Colonic mucosa (tissue), 4 donors: Measurements from ENCODE around the gene CLCN4. TPM values are rescaled to one million over a fixed set of nuclear protein-coding genes. Genes with fewer than 3 reads are reported as not detected.

Experiments
- DNase-seq: peaks from one replicate; pipeline ENCODE4 v3.0.0-alpha.2; 2020
- H3K27ac ChIP-seq: fragments of 200-600 bp; one replicate; pipeline ENCODE4 v1.8.0; 2021
- H3K27me3 ChIP-seq: fragments of 200-600 bp; one replicate; pipeline ENCODE4 v1.8.0; 2021
- H3K36me3 ChIP-seq: fragments of 200-600 bp; one replicate; pipeline ENCODE4 v1.8.0; 2021
- H3K4me1 ChIP-seq: fragments of 200-600 bp; one replicate; pipeline ENCODE4 v1.8.0; 2021; ENCODE audit warnings: mild to moderate bottlenecking
- H3K4me3 ChIP-seq: fragments of 200-600 bp; one replicate; pipeline ENCODE4 v1.8.0; 2021
- H3K9ac ChIP-seq, 2 donors: one replicate each; pipeline ENCODE4 v1.7.0; 2013; ENCODE audit warnings: control low read depth in 2 of 2, low read depth in 2 of 2, low read length in 2 of 2
- H3K9me3 ChIP-seq: fragments of 200-600 bp; one replicate; pipeline ENCODE4 v1.8.0; 2021
- CTCF ChIP-seq: fragments of 200-600 bp; IDR thresholded peaks from one replicate; pipeline ENCODE4 v1.8.0; 2022; ENCODE audit warnings: antibody characterized with exemption, mild to moderate bottlenecking
- intact Hi-C: fragments of 100-400 bp; cut with DNase I; formaldehyde crosslinking; loops from one replicate; pipeline ENCODE4 v1.14.1; 2022
- total RNA-seq, 2 donors: library from RNA; stranded (reverse); fragmentation: NEBNext Ultra II Directional in 1 of 2; extraction: Animal tissue kit (Norgen Biotek cat#: 25700) in 1 of 2; gene quantifications; one replicate each; pipeline ENCODE4 v1.2.1, GENCODE V29; 2021
- donor health status: healthy.
- donor health status: DM: no; HTN: no; CAD: no.
- donor health status: DM: no; HTN: no; CAD: no.

The CLCN4 gene
- total RNA-seq, 2 donors from 2014 or later, result 0.62 to 1.2 TPM

- Histone ChIP-seq H3K36me3 (no peaks in the 10 kb centered on the region), H3K9me3 (no peaks in the 10 kb centered on the region), H3K4me1 (no peaks in the 10 kb centered on the region), H3K9ac (no peak overlapping the region), H3K4me3 (no peak overlapping the region), H3K27ac (no peak overlapping the region), H3K27me3 (no peaks in the 10 kb centered on the region)
- no peak for DNase-seq
- intact Hi-C loops, result no loop called here
- TF ChIP-seq CTCF, result no peak
Observed at GRCh38 chrX:10135561-10136399, 21.0 kb upstream of the CLCN4 start.

- intact Hi-C loops, result no loop called here
- Histone ChIP-seq H3K9ac (no peak overlapping the region), H3K4me1 (no peaks in the 10 kb centered on the region), H3K9me3 (no peaks in the 10 kb centered on the region), H3K27me3 (no peaks in the 10 kb centered on the region), H3K4me3 (no peak overlapping the region), H3K27ac (no peak overlapping the region), H3K36me3 (no peaks in the 10 kb centered on the region)
- no peak for TF ChIP-seq CTCF
- DNase-seq, result no peak
Observed at GRCh38 chrX:10138726-10139125, 18.0 kb upstream of the CLCN4 start.

GRCh38 chrX:10140264-10140663, 16.5 kb upstream of the CLCN4 start:
- no peaks in the 10 kb centered on the region for H3K4me1 ChIP-seq
- H3K36me3 ChIP-seq, result no peaks in the 10 kb centered on the region
- H3K27me3 ChIP-seq, result no peaks in the 10 kb centered on the region
- H3K4me3 ChIP-seq, result no peak overlapping the region
- intact Hi-C loops, result no loop called here
- no peak for DNase-seq
- no peak overlapping the region for H3K27ac ChIP-seq
- no peak for TF ChIP-seq CTCF
- H3K9me3 ChIP-seq, result no peaks in the 10 kb centered on the region
- H3K9ac ChIP-seq, result no peak overlapping the region

GRCh38 chrX:10142041-10142599, 14.7 kb upstream of the CLCN4 start:
- Histone ChIP-seq H3K27me3 (no peaks in the 10 kb centered on the region), H3K4me3 (no peak overlapping the region), H3K4me1 (no peaks in the 10 kb centered on the region), H3K9ac (no peak overlapping the region), H3K36me3 (no peaks in the 10 kb centered on the region), H3K9me3 (no peaks in the 10 kb centered on the region), H3K27ac (no peak overlapping the region)
- intact Hi-C loops, result no loop called here
- no peak for TF ChIP-seq CTCF
- no peak for DNase-seq

GRCh38 chrX:10143071-10143983, 13.4 kb upstream of the CLCN4 start:
- Histone ChIP-seq H3K36me3 (no peaks in the 10 kb centered on the region), H3K4me3 (no peak overlapping the region), H3K27ac (no peak overlapping the region), H3K9ac (no peak overlapping the region), H3K4me1 (no peaks in the 10 kb centered on the region), H3K27me3 (no peaks in the 10 kb centered on the region), H3K9me3 (no peaks in the 10 kb centered on the region)
- intact Hi-C loops, result no loop called here
- no peak for DNase-seq
- no peak for TF ChIP-seq CTCF
